ENCODE results near the gene OR4C16.

OR4C16 gene, protein sequence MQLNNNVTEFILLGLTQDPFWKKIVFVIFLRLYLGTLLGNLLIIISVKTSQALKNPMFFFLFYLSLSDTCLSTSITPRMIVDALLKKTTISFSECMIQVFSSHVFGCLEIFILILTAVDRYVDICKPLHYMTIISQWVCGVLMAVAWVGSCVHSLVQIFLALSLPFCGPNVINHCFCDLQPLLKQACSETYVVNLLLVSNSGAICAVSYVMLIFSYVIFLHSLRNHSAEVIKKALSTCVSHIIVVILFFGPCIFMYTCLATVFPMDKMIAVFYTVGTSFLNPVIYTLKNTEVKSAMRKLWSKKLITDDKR

DNA sequence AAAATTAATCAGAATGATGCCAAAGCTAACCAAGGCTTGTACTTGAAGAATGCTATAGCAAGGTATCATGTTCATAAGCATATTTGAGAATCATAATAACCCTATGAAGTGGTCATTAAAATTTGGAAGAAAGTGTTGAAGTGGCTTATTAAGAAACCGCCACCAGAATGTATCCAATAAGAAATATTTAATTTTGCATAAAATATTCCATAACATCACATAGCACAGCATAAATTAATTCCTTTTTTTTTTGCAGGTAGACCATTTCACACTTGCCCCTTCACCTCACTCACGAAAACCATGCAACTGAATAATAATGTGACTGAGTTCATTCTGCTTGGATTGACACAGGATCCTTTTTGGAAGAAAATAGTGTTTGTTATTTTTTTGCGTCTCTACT, at the start of gene OR4C16:
Gene OR4C16 (plus strand): TSS at position 301 of the 400 bp plus-strand sequence. CDS start 0 bp downstream, at position 301.
- TF ChIP-seq, protein P1, sequence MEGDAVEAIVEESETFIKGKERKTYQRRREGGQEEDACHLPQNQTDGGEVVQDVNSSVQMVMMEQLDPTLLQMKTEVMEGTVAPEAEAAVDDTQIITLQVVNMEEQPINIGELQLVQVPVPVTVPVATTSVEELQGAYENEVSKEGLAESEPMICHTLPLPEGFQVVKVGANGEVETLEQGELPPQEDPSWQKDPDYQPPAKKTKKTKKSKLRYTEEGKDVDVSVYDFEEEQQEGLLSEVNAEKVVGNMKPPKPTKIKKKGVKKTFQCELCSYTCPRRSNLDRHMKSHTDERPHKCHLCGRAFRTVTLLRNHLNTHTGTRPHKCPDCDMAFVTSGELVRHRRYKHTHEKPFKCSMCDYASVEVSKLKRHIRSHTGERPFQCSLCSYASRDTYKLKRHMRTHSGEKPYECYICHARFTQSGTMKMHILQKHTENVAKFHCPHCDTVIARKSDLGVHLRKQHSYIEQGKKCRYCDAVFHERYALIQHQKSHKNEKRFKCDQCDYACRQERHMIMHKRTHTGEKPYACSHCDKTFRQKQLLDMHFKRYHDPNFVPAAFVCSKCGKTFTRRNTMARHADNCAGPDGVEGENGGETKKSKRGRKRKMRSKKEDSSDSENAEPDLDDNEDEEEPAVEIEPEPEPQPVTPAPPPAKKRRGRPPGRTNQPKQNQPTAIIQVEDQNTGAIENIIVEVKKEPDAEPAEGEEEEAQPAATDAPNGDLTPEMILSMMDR (IDR thresholded peaks at IDR 0.05; ENCODE audit: borderline replicate concordance, insufficient read depth, low read depth, low read length), result no peak
- H3K4me3 ChIP-seq (ENCODE audit: low read depth, low read length), result no peak within 1 kb of the TSS

DNA sequence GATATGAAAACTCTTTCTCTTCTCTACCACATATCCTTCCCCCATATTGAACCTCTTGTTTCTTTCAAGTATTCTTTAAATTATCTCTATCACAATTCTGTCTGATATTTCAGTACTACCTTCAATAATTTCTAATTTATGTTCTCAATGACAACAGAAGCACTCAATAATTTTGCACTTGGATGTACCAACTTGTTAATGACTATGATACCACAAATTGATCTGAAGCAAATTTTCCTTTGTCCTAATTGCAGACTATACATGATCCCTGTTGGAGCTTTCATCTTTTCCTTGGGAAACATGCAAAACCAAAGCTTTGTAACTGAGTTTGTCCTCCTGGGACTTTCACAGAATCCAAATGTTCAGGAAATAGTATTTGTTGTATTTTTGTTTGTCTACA, 17.8 kb upstream of the OR4C16 start, which contains the start of gene OR4C15:
Gene OR4C15 (plus strand): TSS at position 301 of the 400 bp plus-strand sequence. CDS start 0 bp downstream, at position 301.
- H3K4me3 ChIP-seq (ENCODE audit: low read depth, low read length), result no peak within 1 kb of the TSS
- TF ChIP-seq, protein P1 (IDR thresholded peaks at IDR 0.05; ENCODE audit: borderline replicate concordance, insufficient read depth, low read depth, low read length), result no peak

DNA sequence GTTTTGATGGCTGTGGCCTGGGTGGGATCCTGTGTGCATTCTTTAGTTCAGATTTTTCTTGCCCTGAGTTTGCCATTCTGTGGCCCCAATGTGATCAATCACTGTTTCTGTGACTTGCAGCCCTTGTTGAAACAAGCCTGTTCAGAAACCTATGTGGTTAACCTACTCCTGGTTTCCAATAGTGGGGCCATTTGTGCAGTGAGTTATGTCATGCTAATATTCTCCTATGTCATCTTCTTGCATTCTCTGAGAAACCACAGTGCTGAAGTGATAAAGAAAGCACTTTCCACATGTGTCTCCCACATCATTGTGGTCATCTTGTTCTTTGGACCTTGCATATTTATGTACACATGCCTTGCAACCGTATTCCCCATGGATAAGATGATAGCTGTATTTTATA, 620 bp downstream of the OR4C16 start:
- H3K4me3 ChIP-seq (ENCODE audit: low read depth, low read length), result no peak overlapping the region
- TF ChIP-seq, protein P1 (IDR thresholded peaks at IDR 0.05; ENCODE audit: borderline replicate concordance, insufficient read depth, low read depth, low read length), result no peak

DNA sequence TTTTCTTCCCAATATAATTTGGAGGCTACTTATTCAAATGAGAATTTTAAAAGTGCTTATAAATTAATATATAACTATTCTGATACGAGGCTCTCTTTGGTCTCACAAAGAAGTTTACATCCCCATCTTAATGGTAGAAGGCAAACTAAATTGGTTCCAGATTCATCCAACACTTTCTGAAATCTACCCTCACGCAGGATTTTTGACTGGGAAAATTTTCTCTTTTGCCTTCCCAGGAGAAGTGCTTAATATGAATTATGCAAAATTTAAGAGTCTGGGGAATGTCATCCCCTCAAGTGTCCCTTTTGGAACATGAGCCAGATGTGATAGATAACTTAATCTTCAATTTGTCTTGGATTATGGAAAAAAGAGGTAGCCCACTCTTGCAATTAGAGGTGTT, 35.6 kb downstream of the OR4C16 start, which contains the start of gene OR4C11:
Gene OR4C11 (minus strand): TSS at position 101 of the 400 bp plus-strand sequence. CDS start 3,272 bp downstream, outside the sequence.
- TF ChIP-seq, protein P1 (IDR thresholded peaks at IDR 0.05; ENCODE audit: borderline replicate concordance, insufficient read depth, low read depth, low read length), result no peak
- no peak within 1 kb of the TSS for H3K4me3 ChIP-seq (ENCODE audit: low read depth, low read length)
